Activated naive CD4-positive, alpha-beta T cell treated with anti-CD3 and anti-CD28 coated beads, Interleukin-2, amount 50 U/mL, for 72 hours (primary cell): ENCODE data around the gene MYOG. TPM values are rescaled to one million over a fixed set of nuclear protein-coding genes. Genes with fewer than 3 reads are reported as not detected.
A peak's percentile ranks its signal among the peaks of the same experiment; 100 is the strongest.

Source experiments
- ATAC-seq, 2 donors: fragments of 150-1000 bp; cut with Tn5 transposase; 2 replicates each; pipeline ENCODE4 v1.10.0; 2021; ENCODE audit warnings: mild to moderate bottlenecking in 2 of 2, moderate library complexity in 2 of 2
- DNase-seq, 2 donors: peaks; one replicate each; pipeline ENCODE4 v3.0.0; 2021 to 2022; ENCODE audit warnings: low spot score in 2 of 2
- H3K27ac Mint-ChIP-seq, 2 donors: one replicate each; pipeline ENCODE4 v1.8.0; 2022; ENCODE audit warnings: mild to moderate bottlenecking in 2 of 2, mixed read lengths in 2 of 2
- H3K36me3 Mint-ChIP-seq, 2 donors: one replicate each; pipeline ENCODE4 v1.8.0; 2022; ENCODE audit warnings: mixed read lengths in 2 of 2
- H3K9me3 Mint-ChIP-seq, 2 donors: one replicate each; pipeline ENCODE4 v1.8.0; 2022; ENCODE audit warnings: mixed read lengths in 2 of 2
- total RNA-seq, 2 donors: library from RNA; stranded (reverse); gene quantifications; one replicate each; pipeline ENCODE4 v1.2.3, GENCODE V29; 2022

Gene MYOG
- not detected for total RNA-seq

GRCh38 chr1:203085528-203086406, at the start of gene MYOG:
MYOG (minus strand) TSS chr1:203086012; CDS start chr1:203085961, 51 bp downstream.
- DNase-seq: no peak
- no peaks in the 10 kb centered on the region for H3K36me3 Mint-ChIP-seq
- H3K9me3 Mint-ChIP-seq: no peaks in the 10 kb centered on the region
- no peak for ATAC-seq
- peak within 1 kb of the TSS in 1 of 2 donors; percentile 31 for H3K27ac Mint-ChIP-seq

GRCh38 chr1:203133970-203134725, 48.3 kb upstream of the MYOG start:
- Mint-ChIP-seq H3K9me3 (no peaks in the 10 kb centered on the region), H3K27ac (no peak overlapping the region), H3K36me3 (no peaks in the 10 kb centered on the region)
- DNase-seq (peak in 1 of 2 donors; percentile 48), ATAC-seq (no peak)

- DNase-seq: peak in 1 of 2 donors; percentile 9
- no peak for ATAC-seq
- no peaks in the 10 kb centered on the region for H3K9me3 Mint-ChIP-seq
- H3K36me3 Mint-ChIP-seq: no peaks in the 10 kb centered on the region
- no peak overlapping the region for H3K27ac Mint-ChIP-seq
These were observed 45.9 kb upstream of the MYOG start for GRCh38 chr1:203131548-203132200.

- DNase-seq: peak in 1 of 2 donors; percentile 35
- H3K27ac Mint-ChIP-seq: no peak overlapping the region
- no peaks in the 10 kb centered on the region for H3K9me3 Mint-ChIP-seq
- no peak for ATAC-seq
- no peaks in the 10 kb centered on the region for H3K36me3 Mint-ChIP-seq
These were observed 44.7 kb upstream of the MYOG start for GRCh38 chr1:203130358-203130985.

GRCh38 chr1:203129501-203130231, 43.9 kb upstream of the MYOG start:
- ATAC-seq (no peak), DNase-seq (peak in 1 of 2 donors; percentile 25)
- no peaks in the 10 kb centered on the region for H3K9me3 Mint-ChIP-seq
- H3K36me3 Mint-ChIP-seq: no peaks in the 10 kb centered on the region
- H3K27ac Mint-ChIP-seq: no peak overlapping the region

GRCh38 chr1:203128716-203129500, 43.1 kb upstream of the MYOG start:
- ATAC-seq: no peak
- peak in 1 of 2 donors; percentile 45 for DNase-seq
- H3K27ac Mint-ChIP-seq: no peak overlapping the region
- H3K36me3 Mint-ChIP-seq: no peaks in the 10 kb centered on the region
- no peaks in the 10 kb centered on the region for H3K9me3 Mint-ChIP-seq

GRCh38 chr1:203128431-203128715, 42.6 kb upstream of the MYOG start:
- ATAC-seq: no peak
- no peaks in the 10 kb centered on the region for H3K36me3 Mint-ChIP-seq

GRCh38 chr1:203127666-203128430, 42.0 kb upstream of the MYOG start, which contains the start of gene ADORA1:
ADORA1 (plus strand) TSS chr1:203127726; CDS start chr1:203128842, 1,116 bp downstream.
- H3K36me3 Mint-ChIP-seq: no peaks in the 10 kb centered on the region
- ATAC-seq (peak in 1 of 2 donors; percentile 65), DNase-seq (peak in 1 of 2 donors; percentile 34)
- no peak within 1 kb of the TSS for H3K27ac Mint-ChIP-seq
- H3K9me3 Mint-ChIP-seq: no peaks in the 10 kb centered on the region

More at GRCh38 chr1:203128431-203128715, 42.6 kb upstream of the MYOG start:
- no peaks in the 10 kb centered on the region for H3K9me3 Mint-ChIP-seq
- H3K27ac Mint-ChIP-seq: no peak overlapping the region
- DNase-seq: peak in 1 of 2 donors; percentile 4

- ATAC-seq (no peak), DNase-seq (peak in 1 of 2 donors; percentile 3)
- Mint-ChIP-seq H3K36me3 (no peaks in the 10 kb centered on the region), H3K9me3 (no peaks in the 10 kb centered on the region), H3K27ac (no peak overlapping the region)
These were observed 41.3 kb upstream of the MYOG start for GRCh38 chr1:203126866-203127665.

- Mint-ChIP-seq H3K36me3 (no peaks in the 10 kb centered on the region), H3K27ac (no peak overlapping the region), H3K9me3 (no peaks in the 10 kb centered on the region)
- ATAC-seq (no peak), DNase-seq (peak in 1 of 2 donors; percentile 35)
These were observed 40.5 kb upstream of the MYOG start for GRCh38 chr1:203126151-203126865.

GRCh38 chr1:203124546-203125317, 38.9 kb upstream of the MYOG start:
- DNase-seq (peak in 1 of 2 donors; percentile 16), ATAC-seq (no peak)
- Mint-ChIP-seq H3K27ac (no peak overlapping the region), H3K36me3 (no peaks in the 10 kb centered on the region), H3K9me3 (no peaks in the 10 kb centered on the region)

GRCh38 chr1:203124011-203124410, 38.2 kb upstream of the MYOG start:
- H3K36me3 Mint-ChIP-seq: no peaks in the 10 kb centered on the region
- DNase-seq (peak in 1 of 2 donors; percentile 14), ATAC-seq (no peak)
- no peak overlapping the region for H3K27ac Mint-ChIP-seq
- no peaks in the 10 kb centered on the region for H3K9me3 Mint-ChIP-seq

GRCh38 chr1:203122159-203122558, 36.3 kb upstream of the MYOG start:
- ATAC-seq: no peak
- Mint-ChIP-seq H3K36me3 (no peaks in the 10 kb centered on the region), H3K27ac (no peak overlapping the region), H3K9me3 (no peaks in the 10 kb centered on the region)
- peak in 1 of 2 donors; percentile 39 for DNase-seq
